Neural crest cell (in vitro differentiated cells): Measurements from ENCODE around the gene MGAT1. TPM values are rescaled to one million over a fixed set of nuclear protein-coding genes. Genes with fewer than 3 reads are reported as not detected.

Source experiments
- DNase-seq: peaks from one replicate; pipeline ENCODE4 v3.0.0; 2021; ENCODE audit warnings: low read depth, mixed read lengths, low spot score
- H3K27ac Mint-ChIP-seq: one replicate; pipeline ENCODE4 v1.8.0; 2021; ENCODE audit warnings: mild to moderate bottlenecking, mixed read lengths; ENCODE audit not compliant: unreplicated experiment
- H3K27me3 Mint-ChIP-seq: 2 replicates; pipeline ENCODE4 v1.8.0; 2021; ENCODE audit warnings: low read depth, mild to moderate bottlenecking, mixed read lengths
- H3K36me3 Mint-ChIP-seq: 2 replicates; pipeline ENCODE4 v1.8.0; 2021; ENCODE audit warnings: low read depth, mild to moderate bottlenecking, mixed read lengths
- H3K4me1 Mint-ChIP-seq: 2 replicates; pipeline ENCODE4 v1.8.0; 2021; ENCODE audit warnings: mixed read lengths
- H3K4me3 Mint-ChIP-seq: one replicate; pipeline ENCODE4 v1.8.0; 2021; ENCODE audit warnings: mild to moderate bottlenecking, mixed read lengths
- H3K9me3 Mint-ChIP-seq: 2 replicates; pipeline ENCODE4 v1.8.0; 2021; ENCODE audit warnings: mixed read lengths
- total RNA-seq: library from RNA; stranded (reverse); gene quantifications from 2 replicates; pipeline ENCODE4 v1.2.1, GENCODE V29; 2021
- TF ChIP-seq, protein P1 (sequence below): fragments of 200-600 bp; sonication (generic); conservative IDR thresholded peaks from 2 replicates; pipeline ENCODE4 v1.5.0; 2021; ENCODE audit warnings: antibody characterized with exemption, mild to moderate bottlenecking

MGAT1 gene
- total RNA-seq, 1 donor from 2014 or later: 57.1 TPM

DNA sequence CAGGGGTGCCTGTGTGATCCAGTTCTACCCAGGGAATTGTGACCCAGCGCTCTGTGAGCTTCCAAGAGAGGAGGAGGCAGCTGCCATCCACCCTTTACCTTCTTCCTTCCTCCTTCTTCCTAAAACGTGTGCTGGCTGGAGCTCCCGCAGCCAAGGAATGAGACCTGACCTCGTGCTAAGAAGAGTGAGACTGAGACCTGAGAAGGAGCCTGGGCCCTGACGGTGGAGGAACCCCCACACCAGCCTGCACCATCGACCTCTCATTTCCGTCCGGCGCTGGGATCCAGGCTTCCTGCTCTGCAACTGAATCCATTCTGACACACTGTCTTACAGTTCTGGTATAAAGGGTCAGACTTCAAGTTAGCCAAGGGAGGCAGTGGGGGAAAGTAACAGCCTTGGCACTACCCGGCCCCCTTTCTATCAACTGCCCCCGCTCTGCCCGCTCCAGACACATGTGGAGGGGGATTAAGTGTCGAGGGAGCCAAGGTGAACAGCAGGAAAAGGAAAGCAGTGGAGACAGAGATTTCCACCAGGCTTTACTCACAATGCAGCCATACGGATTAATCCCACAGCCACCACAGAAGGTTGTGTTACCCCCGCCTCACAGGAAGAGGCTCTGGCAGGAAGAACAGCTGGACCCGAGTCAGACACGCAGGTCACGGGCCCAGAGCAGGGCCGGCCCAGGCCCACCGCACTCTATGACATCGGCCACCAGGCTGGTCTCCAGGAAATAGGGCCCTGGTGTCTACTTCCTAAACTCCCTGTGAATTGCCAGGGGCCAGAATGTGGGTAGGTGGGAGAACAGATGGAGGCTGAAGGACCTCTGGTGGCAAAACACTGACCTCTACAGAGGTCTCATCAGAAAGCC lies 15.8 kb downstream of the MGAT1 start:
- Mint-ChIP-seq H3K27ac (peak overlapping the region; percentile 23), H3K4me1 (peaks cover 34% of the 10 kb centered on the region), H3K27me3 (no peaks in the 10 kb centered on the region), H3K9me3 (no peaks in the 10 kb centered on the region), H3K4me3 (no peak overlapping the region), H3K36me3 (no peaks in the 10 kb centered on the region)
- TF ChIP-seq, protein P1, sequence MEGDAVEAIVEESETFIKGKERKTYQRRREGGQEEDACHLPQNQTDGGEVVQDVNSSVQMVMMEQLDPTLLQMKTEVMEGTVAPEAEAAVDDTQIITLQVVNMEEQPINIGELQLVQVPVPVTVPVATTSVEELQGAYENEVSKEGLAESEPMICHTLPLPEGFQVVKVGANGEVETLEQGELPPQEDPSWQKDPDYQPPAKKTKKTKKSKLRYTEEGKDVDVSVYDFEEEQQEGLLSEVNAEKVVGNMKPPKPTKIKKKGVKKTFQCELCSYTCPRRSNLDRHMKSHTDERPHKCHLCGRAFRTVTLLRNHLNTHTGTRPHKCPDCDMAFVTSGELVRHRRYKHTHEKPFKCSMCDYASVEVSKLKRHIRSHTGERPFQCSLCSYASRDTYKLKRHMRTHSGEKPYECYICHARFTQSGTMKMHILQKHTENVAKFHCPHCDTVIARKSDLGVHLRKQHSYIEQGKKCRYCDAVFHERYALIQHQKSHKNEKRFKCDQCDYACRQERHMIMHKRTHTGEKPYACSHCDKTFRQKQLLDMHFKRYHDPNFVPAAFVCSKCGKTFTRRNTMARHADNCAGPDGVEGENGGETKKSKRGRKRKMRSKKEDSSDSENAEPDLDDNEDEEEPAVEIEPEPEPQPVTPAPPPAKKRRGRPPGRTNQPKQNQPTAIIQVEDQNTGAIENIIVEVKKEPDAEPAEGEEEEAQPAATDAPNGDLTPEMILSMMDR: no peak
- no peak for DNase-seq

GRCh38 chr5:180785794-180786221 lies 16.8 kb downstream of the MGAT1 start:
- Mint-ChIP-seq H3K27me3 (no peaks in the 10 kb centered on the region), H3K4me1 (peaks cover 34% of the 10 kb centered on the region), H3K4me3 (no peak overlapping the region), H3K27ac (peak overlapping the region; percentile 93), H3K9me3 (no peaks in the 10 kb centered on the region), H3K36me3 (no peaks in the 10 kb centered on the region)
- DNase-seq: no peak
- TF ChIP-seq, protein P1: no peak

DNA sequence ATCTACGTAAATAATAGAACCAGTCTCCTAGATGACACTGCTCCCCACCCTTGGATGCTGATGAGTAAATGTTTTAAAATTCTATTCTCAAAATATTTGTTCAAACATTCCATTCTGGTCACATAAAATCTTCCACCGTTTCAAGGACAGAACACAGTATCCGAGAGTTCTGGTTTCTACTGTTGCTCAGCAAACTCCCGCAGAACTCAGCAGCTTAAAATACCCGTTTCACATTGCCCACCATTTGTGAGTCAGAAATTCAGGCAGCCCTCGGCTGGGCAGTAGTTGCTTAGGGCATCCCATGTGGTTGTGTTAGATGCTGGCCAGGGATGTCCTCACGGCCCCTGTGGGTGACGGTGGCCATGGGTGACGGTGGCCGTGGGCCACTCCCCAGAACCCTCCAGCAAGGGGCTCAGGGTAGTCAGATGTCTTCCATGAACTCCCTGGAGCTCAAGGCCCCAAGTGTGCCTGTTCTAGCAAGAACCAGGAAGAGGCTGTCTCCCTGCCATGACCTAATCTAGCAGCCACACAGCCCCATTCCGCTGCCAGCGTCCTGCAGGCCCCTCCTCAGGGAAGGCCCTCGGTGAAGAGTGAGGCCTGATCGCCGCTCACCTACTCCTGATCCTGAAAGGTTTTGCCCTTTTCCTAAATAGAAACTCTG lies 17.4 kb downstream of the MGAT1 start:
- TF ChIP-seq, protein P1: no peak
- H3K27me3 Mint-ChIP-seq: no peaks in the 10 kb centered on the region
- H3K27ac Mint-ChIP-seq: peak overlapping the region; percentile 93
- H3K9me3 Mint-ChIP-seq: no peaks in the 10 kb centered on the region
- peaks cover 34% of the 10 kb centered on the region for H3K4me1 Mint-ChIP-seq
- H3K4me3 Mint-ChIP-seq: no peak overlapping the region
- DNase-seq: no peak
- no peaks in the 10 kb centered on the region for H3K36me3 Mint-ChIP-seq

DNA sequence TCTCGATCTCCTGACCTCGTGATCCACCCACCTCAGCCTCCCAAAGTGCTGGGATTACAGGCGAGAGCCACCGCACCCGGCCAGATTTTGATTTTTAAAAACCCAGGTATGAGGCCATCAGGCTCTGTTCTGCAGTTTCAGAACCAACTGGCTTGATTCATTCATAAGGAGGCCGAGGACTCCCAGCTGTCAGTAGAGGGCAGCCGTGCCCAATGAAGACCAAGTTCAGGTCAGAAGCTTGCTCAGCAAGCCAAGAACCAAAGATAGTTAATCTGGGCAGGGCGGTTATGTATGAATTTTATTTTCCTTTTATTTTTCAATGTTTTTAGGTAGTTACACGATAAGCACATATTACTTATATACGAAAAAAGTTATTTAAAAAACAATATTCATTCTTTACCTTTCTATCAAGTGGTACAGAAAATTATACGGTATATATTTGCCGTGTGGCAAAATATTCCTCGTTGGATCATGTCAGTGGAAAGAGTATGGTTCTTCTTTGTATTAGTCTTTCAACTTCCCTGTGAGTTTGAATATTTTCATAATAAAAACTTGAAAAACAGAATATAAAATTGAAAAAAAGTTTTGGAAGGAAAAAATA lies 18.0 kb downstream of the MGAT1 start:
- H3K27me3 Mint-ChIP-seq: no peaks in the 10 kb centered on the region
- H3K9me3 Mint-ChIP-seq: no peaks in the 10 kb centered on the region
- peaks cover 34% of the 10 kb centered on the region for H3K4me1 Mint-ChIP-seq
- TF ChIP-seq, protein P1: peak; percentile 77
- no peak overlapping the region for H3K27ac Mint-ChIP-seq
- no peak overlapping the region for H3K4me3 Mint-ChIP-seq
- no peaks in the 10 kb centered on the region for H3K36me3 Mint-ChIP-seq
- peak; percentile 51 for DNase-seq

DNA sequence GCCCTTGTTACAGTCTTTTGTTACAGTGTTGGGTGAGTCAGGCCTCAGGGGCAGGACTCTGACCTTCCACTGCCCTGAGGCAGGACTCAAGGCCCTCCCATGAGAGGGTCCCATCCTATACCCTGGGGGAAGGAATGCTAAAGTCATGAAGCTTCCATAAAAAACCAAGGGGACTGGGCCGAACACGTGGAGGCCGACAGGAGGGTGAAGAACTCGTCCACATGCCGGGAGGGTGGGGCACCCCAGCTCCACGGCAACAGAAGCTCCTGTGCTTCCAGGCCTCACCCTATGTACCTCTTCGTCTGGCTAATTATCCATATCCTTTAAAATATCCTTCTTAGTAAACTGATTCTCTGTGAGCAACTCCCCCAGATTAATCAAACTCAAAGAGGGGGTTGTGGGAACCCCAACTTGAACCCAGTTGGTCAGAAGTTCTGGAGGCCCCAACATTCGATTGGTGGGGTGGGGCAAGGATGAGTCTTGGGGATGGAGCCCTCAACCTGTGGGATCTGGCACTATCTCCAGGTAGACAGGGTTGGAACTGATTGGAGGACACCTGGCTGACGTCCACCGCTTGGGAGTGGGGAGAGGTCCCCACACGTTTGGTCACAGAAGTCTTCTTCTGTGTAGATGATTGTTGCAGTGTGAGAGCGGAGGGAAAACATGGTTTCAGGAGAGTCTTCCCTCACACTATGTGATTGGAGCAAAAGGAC lies 19.1 kb downstream of the MGAT1 start:
- DNase-seq: no peak
- Mint-ChIP-seq H3K4me1 (peaks cover 34% of the 10 kb centered on the region), H3K9me3 (no peaks in the 10 kb centered on the region), H3K4me3 (no peak overlapping the region), H3K27me3 (peaks cover 3% of the 10 kb centered on the region), H3K27ac (no peak overlapping the region), H3K36me3 (no peaks in the 10 kb centered on the region)
- TF ChIP-seq, protein P1: no peak
